WI38 (cell line): ENCODE measurements around the gene KIF26B.

Experiments used
- H3K4me3 ChIP-seq: 2 replicates; pipeline ENCODE4 v1.5.1; 2011; ENCODE audit warnings: low read depth, mild to moderate bottlenecking, control low read depth, low read length
- TF ChIP-seq, protein P1 (sequence below): IDR thresholded peaks from 2 replicates; pipeline ENCODE4 v1.5.1; 2012; ENCODE audit warnings: low read depth, mild to moderate bottlenecking, control low read depth, low read length

Gene KIF26B

DNA sequence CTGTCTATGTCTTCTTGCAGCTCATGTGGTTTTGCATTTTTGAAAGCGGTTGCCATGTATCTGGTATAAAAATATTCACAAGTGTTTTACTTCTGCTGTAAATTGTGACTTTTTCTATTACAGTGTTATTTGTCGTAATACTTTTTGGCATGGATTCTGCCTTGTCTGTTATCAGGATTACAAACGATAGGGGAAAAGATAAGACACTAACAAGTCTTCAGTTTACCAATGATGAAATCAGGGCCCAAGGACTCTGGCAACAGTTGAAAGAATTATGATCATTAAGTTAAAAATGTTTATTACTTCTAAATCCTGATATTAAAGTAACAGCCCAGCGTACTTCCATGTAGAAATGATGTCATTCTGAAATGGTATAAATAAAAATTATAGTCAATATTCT is 298.8 kb downstream of the KIF26B start:
- TF ChIP-seq, protein P1, sequence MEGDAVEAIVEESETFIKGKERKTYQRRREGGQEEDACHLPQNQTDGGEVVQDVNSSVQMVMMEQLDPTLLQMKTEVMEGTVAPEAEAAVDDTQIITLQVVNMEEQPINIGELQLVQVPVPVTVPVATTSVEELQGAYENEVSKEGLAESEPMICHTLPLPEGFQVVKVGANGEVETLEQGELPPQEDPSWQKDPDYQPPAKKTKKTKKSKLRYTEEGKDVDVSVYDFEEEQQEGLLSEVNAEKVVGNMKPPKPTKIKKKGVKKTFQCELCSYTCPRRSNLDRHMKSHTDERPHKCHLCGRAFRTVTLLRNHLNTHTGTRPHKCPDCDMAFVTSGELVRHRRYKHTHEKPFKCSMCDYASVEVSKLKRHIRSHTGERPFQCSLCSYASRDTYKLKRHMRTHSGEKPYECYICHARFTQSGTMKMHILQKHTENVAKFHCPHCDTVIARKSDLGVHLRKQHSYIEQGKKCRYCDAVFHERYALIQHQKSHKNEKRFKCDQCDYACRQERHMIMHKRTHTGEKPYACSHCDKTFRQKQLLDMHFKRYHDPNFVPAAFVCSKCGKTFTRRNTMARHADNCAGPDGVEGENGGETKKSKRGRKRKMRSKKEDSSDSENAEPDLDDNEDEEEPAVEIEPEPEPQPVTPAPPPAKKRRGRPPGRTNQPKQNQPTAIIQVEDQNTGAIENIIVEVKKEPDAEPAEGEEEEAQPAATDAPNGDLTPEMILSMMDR = no peak
- no peak overlapping the region for H3K4me3 ChIP-seq

DNA sequence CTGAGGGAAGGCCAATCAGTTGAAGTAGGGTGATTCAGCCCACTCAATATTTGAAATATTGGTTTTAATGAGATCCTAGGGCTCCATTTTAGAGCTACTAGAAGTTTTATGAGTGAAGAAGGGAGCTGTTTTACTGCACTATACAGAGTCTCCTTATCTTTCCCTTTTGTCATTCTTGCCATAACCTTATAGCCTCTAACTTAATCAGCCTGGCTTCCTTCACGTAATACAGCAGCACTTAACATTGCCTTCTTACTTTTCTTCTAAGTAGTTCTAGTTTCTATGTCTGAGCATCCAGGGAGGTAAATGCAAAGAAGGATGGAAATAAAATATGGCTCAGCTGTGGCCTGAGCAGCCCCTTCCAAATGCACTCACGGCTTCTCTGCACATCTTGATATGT is 299.3 kb downstream of the KIF26B start:
- TF ChIP-seq, protein P1 = no peak
- no peak overlapping the region for H3K4me3 ChIP-seq

DNA sequence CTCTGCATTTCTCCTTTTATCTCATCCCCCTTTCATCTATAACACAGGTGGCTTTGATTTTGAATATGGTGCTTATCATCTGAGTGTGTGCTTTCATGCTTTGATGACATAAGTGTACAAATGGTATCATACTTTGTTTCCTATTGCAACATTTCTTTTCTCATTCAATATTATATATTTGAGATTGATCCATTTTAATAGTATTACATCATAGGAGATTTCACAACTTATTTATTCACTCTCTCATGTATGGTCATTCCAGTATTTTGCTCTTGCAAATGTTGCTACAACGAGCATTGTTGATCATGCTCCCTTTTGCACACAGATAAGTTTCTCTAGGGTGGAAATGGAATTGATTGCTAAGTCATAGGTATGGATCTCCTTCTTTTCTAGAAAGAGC is 302.8 kb downstream of the KIF26B start:
- H3K4me3 ChIP-seq = no peak overlapping the region
- TF ChIP-seq, protein P1 = no peak

DNA sequence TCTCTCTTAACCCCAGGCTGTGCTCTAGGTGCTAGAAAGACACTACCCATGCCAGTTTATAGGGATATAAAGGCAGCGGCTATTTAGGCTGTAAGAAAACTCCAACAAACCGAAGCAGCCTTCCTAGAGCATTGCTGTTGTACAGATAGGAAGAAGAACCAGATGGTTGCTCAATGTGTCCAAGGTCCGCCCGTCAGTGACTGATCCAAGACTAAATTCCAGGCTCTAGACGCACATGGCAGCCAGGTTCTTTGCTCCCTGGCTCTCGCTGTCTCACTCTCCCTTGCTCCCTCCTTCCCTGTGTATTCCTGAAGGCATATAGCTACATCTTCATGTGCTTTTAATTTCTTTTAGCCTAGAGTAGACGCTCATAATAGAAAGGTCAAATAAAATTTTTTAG is 303.4 kb downstream of the KIF26B start:
- TF ChIP-seq, protein P1 = no peak
- no peak overlapping the region for H3K4me3 ChIP-seq

DNA sequence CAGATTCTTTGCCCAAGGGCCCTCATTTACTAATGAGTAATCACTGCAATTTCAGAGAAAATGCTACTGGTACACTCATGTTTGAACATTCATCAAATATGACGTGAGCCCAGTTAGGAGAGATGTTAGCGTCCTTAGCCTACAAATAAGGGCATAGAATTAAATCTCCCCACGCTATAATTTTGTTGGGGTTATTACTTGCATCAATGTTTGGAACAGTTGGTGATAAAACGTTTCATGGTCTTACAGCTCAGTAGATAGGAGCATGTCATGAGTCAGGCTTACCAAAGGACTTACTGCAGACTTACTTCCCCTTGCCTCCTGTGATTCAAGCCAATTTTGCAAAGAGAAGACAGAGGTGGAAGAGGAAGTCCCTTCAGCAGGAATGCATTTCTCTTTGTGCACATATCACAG is 304.0 kb downstream of the KIF26B start:
- TF ChIP-seq, protein P1 = no peak
- H3K4me3 ChIP-seq = no peak overlapping the region

DNA sequence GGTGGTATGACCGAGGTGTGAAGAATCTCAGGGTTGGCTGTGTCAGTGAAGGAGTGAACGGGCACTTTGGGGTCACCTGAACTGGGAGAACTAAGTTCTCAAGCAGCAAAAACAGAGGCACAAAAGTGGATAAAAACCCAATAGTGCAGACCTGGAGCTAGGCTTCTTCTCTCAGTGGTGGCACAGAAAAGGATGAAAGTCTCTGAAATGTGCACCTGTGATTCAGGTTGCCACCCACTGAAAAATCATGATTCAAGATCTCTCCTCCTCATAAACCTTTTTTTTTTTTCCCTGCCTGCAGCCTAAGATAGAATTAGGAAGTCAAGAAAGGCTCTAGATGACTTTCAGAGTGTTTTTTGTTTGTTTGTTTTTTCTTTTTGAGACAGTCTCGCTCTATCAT is 304.8 kb downstream of the KIF26B start:
- TF ChIP-seq, protein P1 = no peak
- H3K4me3 ChIP-seq = no peak overlapping the region

DNA sequence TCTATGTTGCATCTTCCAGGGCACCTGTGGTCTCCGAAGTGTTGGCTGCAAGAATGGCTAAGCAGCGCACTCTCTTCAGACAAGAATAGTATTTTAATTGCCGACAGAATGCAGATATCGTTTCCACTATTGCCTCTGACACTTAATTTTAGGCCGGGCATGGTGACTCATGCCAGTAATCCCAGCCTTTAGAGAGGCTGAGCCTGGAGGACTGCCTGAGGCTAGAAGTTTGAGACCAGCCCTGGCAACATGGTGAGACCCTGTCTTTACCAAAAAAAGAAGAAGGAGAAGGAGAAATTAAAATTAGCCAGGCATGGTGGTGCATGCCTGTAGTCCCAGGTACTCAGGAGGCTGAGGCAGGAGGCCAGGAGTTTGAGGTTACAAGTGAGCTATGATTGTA is 306.9 kb downstream of the KIF26B start:
- TF ChIP-seq, protein P1 = no peak
- no peak overlapping the region for H3K4me3 ChIP-seq
